Kidney epithelial cell (primary cell): ENCODE measurements around the gene PRMT1. TPM values are rescaled to one million over a fixed set of nuclear protein-coding genes. Genes with fewer than 3 reads are reported as not detected.
A peak's percentile ranks its signal among the peaks of the same experiment; 100 is the strongest.

Source experiments
- DNase-seq: peaks from one replicate; pipeline ENCODE4 v3.0.0-alpha.2; 2010; ENCODE audit warnings: low read depth
- H3K27me3 ChIP-seq: 2 replicates; pipeline ENCODE4 v1.6.0; 2011; ENCODE audit warnings: low read length; ENCODE audit not compliant: control insufficient read depth, insufficient read depth
- H3K36me3 ChIP-seq: 2 replicates; pipeline ENCODE4 v1.5.1; 2011; ENCODE audit warnings: low read length; ENCODE audit not compliant: control insufficient read depth, insufficient read depth
- H3K4me3 ChIP-seq: 2 replicates; pipeline ENCODE4 v1.5.1; 2011; ENCODE audit warnings: low read depth, mild to moderate bottlenecking, control low read depth, low read length
- total RNA-seq: library from RNA; depleted of rRNA; stranded (reverse); fragments of >200 nt; gene quantifications from 2 replicates; pipeline ENCODE4 v1.2.3, GENCODE V29; 2015
- TF ChIP-seq, protein P1 (sequence below): IDR thresholded peaks from 2 replicates; pipeline ENCODE4 v1.5.1; 2011; ENCODE audit warnings: mild to moderate bottlenecking, moderate library complexity, low read length, control low read depth, inconsistent platforms; ENCODE audit not compliant: insufficient read depth, poor library complexity, severe bottlenecking

The PRMT1 gene
- total RNA-seq, 1 donor from 2014 or later = 284 TPM

DNA sequence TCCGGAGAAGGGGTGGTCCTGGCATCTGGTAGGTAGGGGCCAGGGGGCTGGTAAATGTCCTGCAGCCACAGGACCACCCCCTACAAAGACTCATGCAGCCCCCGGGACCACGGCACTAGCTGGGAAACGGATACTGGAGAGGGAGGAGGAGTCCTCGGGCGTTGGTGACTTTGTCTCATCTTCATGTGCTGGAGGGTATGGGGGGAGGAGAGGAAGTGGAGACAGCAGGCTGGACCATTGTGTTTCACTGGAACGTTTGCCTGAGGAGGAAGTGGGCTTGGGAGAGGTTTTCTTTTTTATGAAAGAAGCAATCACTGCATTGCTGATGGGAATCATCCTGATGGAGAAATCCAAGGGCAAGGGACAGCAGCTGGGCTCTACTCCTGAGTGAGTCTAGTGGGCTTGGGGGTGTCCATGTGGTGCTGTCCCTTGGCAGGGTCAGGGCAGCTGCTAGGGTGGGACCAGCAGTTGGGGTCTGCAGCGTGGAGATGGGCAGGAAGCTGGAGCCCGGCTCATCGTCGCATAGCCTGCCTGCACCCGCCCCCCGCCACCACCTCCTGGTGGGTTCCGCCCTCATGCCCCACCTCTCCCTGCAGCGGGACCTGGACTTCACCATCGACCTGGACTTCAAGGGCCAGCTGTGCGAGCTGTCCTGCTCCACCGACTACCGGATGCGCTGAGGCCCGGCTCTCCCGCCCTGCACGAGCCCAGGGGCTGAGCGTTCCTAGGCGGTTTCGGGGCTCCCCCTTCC is 10.7 kb downstream of the PRMT1 start:
- DNase-seq = no peak
- TF ChIP-seq, protein P1, sequence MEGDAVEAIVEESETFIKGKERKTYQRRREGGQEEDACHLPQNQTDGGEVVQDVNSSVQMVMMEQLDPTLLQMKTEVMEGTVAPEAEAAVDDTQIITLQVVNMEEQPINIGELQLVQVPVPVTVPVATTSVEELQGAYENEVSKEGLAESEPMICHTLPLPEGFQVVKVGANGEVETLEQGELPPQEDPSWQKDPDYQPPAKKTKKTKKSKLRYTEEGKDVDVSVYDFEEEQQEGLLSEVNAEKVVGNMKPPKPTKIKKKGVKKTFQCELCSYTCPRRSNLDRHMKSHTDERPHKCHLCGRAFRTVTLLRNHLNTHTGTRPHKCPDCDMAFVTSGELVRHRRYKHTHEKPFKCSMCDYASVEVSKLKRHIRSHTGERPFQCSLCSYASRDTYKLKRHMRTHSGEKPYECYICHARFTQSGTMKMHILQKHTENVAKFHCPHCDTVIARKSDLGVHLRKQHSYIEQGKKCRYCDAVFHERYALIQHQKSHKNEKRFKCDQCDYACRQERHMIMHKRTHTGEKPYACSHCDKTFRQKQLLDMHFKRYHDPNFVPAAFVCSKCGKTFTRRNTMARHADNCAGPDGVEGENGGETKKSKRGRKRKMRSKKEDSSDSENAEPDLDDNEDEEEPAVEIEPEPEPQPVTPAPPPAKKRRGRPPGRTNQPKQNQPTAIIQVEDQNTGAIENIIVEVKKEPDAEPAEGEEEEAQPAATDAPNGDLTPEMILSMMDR = no peak
- H3K27me3 ChIP-seq = peaks cover 4% of the 10 kb centered on the region
- H3K4me3 ChIP-seq = no peak overlapping the region
- H3K36me3 ChIP-seq = peaks cover 4% of the 10 kb centered on the region

DNA sequence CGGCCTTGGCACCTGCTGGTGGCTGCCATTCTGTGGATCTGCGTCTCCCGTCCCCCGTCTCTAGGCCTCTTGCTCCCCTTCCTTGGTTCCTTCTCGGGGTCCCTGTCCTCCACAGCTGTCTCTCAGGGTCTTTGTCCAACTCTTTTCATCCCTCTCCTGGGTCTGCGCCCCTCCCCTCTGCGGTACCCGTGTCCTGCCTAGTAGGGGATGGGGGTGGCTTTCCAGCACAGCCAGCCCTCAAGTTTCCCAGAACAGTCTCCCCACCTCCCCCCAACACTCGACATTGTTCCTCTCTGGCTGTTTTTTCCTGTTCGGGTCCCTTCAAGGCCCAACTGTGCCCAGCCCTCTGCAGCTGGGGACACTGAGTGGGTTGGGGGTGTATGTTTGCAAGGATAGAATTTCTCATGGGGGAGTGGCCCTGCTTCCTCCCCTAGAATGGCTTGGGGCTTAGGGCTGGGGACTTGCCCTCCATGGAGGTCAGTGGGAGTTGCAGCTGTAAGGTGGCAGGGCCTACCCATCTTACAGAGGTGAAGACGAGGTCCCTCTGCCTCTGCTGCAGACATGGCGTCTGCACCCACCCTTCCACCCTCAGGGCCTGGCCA is 11.6 kb downstream of the PRMT1 start:
- Histone ChIP-seq H3K27me3 (peaks cover 4% of the 10 kb centered on the region), H3K4me3 (no peak overlapping the region), H3K36me3 (peaks cover 4% of the 10 kb centered on the region)
- TF ChIP-seq, protein P1 = no peak
- no peak for DNase-seq

DNA sequence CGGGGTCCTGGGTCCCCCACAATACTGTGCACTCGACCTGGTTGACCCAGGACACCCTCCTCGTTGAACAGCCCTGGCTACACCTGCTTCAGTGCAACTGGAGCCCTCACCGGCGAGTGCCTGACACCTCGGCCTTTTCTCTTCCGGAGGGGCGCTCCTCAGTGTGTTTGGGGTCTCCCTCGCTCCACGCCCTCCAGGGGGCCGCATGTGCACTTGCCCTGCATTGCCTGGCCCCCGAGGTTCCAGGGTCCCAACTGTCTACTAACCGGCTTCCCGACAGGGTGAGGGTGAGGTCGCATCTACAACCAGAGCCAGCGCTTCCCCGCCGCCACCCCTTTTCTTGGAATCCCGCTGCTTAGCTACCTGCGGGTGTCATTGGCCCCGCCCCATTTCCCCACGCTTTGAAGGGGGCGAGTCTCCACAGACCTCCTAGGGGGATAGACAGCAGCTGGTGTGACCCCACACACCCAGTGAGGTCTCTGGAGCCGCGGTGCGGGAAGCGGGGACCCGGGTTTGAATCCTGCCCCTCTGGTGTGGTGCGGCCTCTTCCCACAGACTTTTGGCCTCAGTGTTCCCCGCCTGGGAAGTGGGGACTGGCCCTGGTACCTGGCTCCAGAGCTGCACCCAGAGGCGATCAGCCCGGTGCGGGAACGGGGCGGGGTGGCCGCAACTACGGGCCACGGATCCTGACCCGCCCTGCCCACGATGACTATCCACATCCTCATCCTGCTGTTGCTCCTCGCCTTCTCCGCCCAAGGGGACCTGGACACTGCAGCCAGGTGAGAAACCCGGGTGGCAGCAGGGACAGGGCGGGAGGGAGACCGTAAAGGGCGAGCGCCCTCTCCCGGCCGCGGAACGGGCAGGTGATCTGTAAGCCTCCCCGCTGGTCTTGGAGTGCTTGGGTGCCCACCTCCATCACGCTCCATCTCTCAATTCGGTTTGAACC is 12.3 kb downstream of the PRMT1 start, which contains the start of gene ADM5:
Gene ADM5, plus strand, starts transcription at position 462 of the 946 bp plus-strand sequence. Its CDS starts 244 bp downstream, at position 706.
- no peak for DNase-seq
- TF ChIP-seq, protein P1 = peak; percentile 77
- H3K27me3 ChIP-seq = peaks cover 4% of the 10 kb centered on the region
- H3K36me3 ChIP-seq = peaks cover 4% of the 10 kb centered on the region
- H3K4me3 ChIP-seq = peak within 1 kb of the TSS; percentile 49

DNA sequence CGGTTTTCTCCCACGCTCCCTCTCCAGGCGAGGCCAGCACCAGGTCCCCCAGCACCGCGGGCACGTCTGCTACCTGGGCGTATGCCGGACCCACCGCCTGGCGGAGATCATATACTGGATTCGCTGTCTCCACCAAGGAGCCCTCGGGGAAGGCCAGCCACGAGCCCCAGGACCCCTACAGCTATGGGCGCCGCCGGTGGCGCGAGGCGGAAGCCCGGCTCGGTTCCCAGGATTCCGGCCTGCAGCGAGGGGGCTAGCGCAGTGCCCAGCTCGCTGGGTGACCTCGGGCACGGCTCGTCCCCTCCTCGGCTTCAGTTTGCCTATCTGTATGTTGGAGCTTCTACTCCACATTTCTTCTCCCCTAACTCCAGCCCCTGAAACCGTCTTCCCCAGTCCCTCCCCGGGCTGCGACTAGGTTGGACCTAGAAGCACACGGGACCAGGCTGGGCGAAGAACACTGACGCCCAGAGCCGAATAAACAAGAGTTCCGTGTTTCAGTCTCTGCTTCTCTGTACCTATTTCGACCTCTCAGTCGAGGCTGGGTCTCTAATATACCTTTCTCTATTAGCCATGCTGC is 13.1 kb downstream of the PRMT1 start:
- Histone ChIP-seq H3K4me3 (peak overlapping the region; percentile 49), H3K36me3 (peaks cover 4% of the 10 kb centered on the region), H3K27me3 (peaks cover 4% of the 10 kb centered on the region)
- no peak for DNase-seq
- TF ChIP-seq, protein P1 = no peak

DNA sequence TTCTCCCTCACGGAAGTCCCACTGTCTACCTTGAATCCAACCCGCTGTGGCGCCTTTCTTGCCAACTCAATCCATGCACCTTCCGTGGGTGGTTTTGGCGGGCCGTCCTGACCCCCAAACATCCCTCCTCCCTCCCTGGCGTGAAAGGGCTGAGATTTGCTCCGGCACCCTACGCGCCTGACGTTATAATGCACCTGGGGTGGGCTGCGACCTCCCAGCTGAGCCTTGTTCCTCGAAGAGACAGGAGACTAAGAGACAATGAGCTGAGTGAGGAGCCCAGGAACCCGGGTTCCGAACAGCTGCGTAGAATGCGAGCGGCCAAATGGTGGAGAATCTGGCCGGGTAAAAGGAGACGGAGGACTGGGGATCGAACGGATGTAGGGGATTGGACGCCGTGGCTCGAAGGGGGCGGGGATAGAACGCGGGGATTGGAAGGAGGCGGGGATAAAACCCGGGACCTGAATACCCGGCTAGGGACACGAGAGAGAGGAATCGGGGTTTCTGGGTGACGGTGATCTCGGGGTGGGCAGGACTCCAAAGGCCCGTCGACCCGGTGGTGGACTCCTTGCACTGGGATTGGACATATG is 13.7 kb downstream of the PRMT1 start, which contains the start of gene CPT1C:
Gene CPT1C, plus strand, starts transcription at position 461 of the 587 bp plus-strand sequence. CDS start 1,137 bp downstream, outside the sequence.
- TF ChIP-seq, protein P1 = no peak

More for the DNA sequence above, 13.7 kb downstream of the PRMT1 start, which contains the start of gene CPT1C:
- DNase-seq = no peak
- H3K4me3 ChIP-seq = peak within 1 kb of the TSS; percentile 49
- peaks cover 4% of the 10 kb centered on the region for H3K36me3 ChIP-seq
- H3K27me3 ChIP-seq = peaks cover 4% of the 10 kb centered on the region
